Activated CD8-positive, alpha-beta memory T cell treated with anti-CD3 and anti-CD28 coated beads, Interleukin-2, amount 50 U/mL, for 4 hours (primary cell): ENCODE measurements around the gene DNAH8.

Experiments used
- DNase-seq: peaks from one replicate; pipeline ENCODE4 v3.0.0-alpha.2; 2020

Gene DNAH8

DNA sequence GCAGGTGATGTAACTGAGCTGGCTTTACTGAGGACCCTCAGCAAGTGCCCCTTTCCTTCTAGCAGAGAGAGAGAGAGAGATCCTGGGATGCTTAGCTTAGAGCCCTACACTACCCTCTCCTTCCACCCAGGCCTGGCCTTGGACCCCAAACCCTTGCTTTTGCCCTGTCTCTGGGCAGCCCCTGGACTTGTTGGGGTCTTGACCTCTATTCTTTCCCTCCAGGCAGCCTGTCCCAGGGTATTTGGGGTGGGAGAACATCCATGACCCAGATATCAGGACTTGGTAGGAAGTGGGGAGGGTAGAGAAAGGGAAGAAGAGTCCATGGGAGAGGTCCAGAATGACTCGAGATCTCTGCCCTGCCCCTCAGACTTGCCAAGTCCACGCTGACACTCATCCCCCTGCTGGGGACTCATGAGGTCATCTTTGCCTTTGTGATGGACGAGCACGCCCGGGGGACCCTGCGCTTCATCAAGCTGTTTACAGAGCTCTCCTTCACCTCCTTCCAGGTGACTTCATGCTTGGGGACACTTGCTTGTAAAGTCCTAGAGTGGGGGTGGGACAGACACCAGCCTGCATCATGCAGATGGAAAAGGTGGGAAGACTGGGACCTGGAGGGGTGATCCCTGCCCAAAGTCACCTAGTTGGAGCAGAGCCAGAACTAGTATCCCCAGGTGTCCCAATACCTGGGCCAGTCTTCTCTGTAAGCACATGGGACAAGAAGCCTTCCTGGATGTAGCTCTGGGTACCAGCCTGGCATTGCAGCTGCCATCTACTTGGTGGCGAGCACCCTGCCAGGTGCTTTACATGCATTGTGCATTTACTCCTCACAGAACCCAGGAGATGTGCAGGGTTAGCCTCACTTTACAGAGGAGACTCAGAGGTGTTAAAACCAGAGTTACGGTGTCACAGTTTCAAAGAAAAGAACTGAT lies 364.4 kb downstream of the DNAH8 start:
- DNase-seq: no peak
